Measurements from ENCODE around the gene EPB41. TPM values are rescaled to one million over a fixed set of nuclear protein-coding genes. Genes with fewer than 3 reads are reported as not detected.

The EPB41 gene
- total and polyA plus RNA-seq, 2 of the 4 experiments (the other 2 are of a cell fraction) = 4.6 to 10.0 TPM

DNA sequence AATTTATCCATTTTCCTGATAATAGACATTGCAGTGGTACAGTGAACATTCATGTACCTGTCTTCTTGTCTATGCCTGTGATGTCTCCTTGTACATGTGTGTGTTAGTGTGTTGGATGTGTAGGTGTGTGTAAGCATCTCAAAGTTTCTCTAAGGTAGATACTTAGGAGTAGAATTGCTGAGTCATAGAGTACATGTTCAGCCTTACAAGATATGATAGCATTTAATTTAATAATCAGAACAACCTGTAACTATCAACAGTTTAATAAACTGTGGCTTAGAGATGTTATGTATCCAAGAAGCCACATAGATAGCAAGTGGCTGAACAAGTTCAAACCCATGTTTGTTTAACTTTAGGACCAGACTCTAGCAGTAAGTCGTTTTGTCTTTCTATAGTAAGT, 35.6 kb downstream of the EPB41 start:
- CTCF ChIA-PET = no interaction called here
- Histone ChIP-seq H2AFZ (replicated peaks; ENCODE audit: low read length, poor library complexity) (no peak overlapping the region), H4K20me1 (ENCODE audit: insufficient read depth, low read length) (no peaks in the 10 kb centered on the region; the same call in 1 of the 2 replicates), H2AK9ac (replicated peaks; ENCODE audit: low read depth, low read length, poor library complexity) (no peak overlapping the region), H4K8ac (ENCODE audit: low read depth in 2 of 2, low read length in 2 of 2) (no peak overlapping the region), H3K9ac (ENCODE audit: low read depth, low read length) (no peak overlapping the region), H3K23ac (ENCODE audit: low read depth, low read length) (no peak overlapping the region), H3K4me3 (ENCODE audit: insufficient read depth, low read depth, low read length) (no peak overlapping the region), H4K5ac (ENCODE audit: low read depth, low read length) (no peak overlapping the region), H4K91ac (ENCODE audit: insufficient read depth, low read depth, low read length) (no peak overlapping the region), H3K14ac (replicated peaks; ENCODE audit: low read depth, low read length) (no peak overlapping the region), H3K9me1 (ENCODE audit: insufficient read depth, low read length) (no peaks in the 10 kb centered on the region), H3K18ac (ENCODE audit: low read depth, low read length) (no peak overlapping the region), H3K79me1 (ENCODE audit: low read depth in 1 of 2, low read length in 2 of 2) (no peaks in the 10 kb centered on the region), H3K4ac (ENCODE audit: low read depth, low read length) (no peak overlapping the region), H2BK15ac (ENCODE audit: low read depth, low read length) (no peak overlapping the region), H3K27ac (ENCODE audit: insufficient read depth, low read length) (no peak overlapping the region), H3K4me1 (ENCODE audit: control insufficient read depth, insufficient read depth, low read length) (no peaks in the 10 kb centered on the region), H3K27me3 (ENCODE audit: control insufficient read depth, insufficient read depth, low read length) (no peaks in the 10 kb centered on the region), H3K4me2 (ENCODE audit: low read depth, low read length) (no peak overlapping the region), H3K9me3 (ENCODE audit: control insufficient read depth, insufficient read depth, low read length) (no peaks in the 10 kb centered on the region), H2BK120ac (ENCODE audit: low read depth, low read length) (no peak overlapping the region), H3K36me3 (ENCODE audit: control insufficient read depth, insufficient read depth, low read length) (no peaks in the 10 kb centered on the region), H3K56ac (ENCODE audit: extremely low read depth, insufficient read depth, low read length) (no peak overlapping the region), H2AK5ac (ENCODE audit: low read depth, low read length) (no peak overlapping the region), H2BK20ac (ENCODE audit: low read depth, low read length) (no peak overlapping the region), H2BK5ac (ENCODE audit: low read depth, low read length, poor library complexity, severe bottlenecking) (no peak overlapping the region)
- dilution Hi-C loops (cut with HindIII; ENCODE audit: low sequenced_read_pairs, unreplicated experiment) = no loop called here
- intact Hi-C loops (cut with micrococcal nuclease) = no loop called here
- no peak for TF ChIP-seq FOS (IDR thresholded peaks at IDR 0.05; ENCODE audit: low read depth, low read length)
- TF ChIP-seq RAD21 (IDR thresholded peaks at IDR 0.05; ENCODE audit: low read length) = no peak
- peak; percentile 90 for TF ChIP-seq NFE2L2 (IDR thresholded peaks at IDR 0.05; ENCODE audit: low read depth, low read length)
- TF ChIP-seq CHD1 (IDR thresholded peaks at IDR 0.05; ENCODE audit: low read depth, low read length) = no peak
- TF ChIP-seq MAFK (IDR thresholded peaks at IDR 0.05; ENCODE audit: low read depth, low read length) = peak; percentile 66
- TF ChIP-seq BHLHE40 (IDR thresholded peaks at IDR 0.05; ENCODE audit: low read depth, low read length) = no peak
- no peak for TF ChIP-seq RFX5 (IDR thresholded peaks at IDR 0.05; ENCODE audit: low read depth, low read length)
- TF ChIP-seq, protein P1, sequence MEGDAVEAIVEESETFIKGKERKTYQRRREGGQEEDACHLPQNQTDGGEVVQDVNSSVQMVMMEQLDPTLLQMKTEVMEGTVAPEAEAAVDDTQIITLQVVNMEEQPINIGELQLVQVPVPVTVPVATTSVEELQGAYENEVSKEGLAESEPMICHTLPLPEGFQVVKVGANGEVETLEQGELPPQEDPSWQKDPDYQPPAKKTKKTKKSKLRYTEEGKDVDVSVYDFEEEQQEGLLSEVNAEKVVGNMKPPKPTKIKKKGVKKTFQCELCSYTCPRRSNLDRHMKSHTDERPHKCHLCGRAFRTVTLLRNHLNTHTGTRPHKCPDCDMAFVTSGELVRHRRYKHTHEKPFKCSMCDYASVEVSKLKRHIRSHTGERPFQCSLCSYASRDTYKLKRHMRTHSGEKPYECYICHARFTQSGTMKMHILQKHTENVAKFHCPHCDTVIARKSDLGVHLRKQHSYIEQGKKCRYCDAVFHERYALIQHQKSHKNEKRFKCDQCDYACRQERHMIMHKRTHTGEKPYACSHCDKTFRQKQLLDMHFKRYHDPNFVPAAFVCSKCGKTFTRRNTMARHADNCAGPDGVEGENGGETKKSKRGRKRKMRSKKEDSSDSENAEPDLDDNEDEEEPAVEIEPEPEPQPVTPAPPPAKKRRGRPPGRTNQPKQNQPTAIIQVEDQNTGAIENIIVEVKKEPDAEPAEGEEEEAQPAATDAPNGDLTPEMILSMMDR (conservative IDR thresholded peaks at IDR 0.05; ENCODE audit: low read depth, low read length) = no peak
- DNase-seq (no peak), ATAC-seq (ENCODE audit: low read depth) (no peak)
- no TSS peak for BruUV-seq (replicated peaks)
- POLR2A ChIA-PET (ENCODE audit: unreplicated experiment) = no interaction called here
- WGBS, 2 experiments (ENCODE audit: extremely low coverage in 2 of 2, insufficient read length in 1 of 2) = no CpG with 5 or more reads among the region's 1 CpG
- in situ Hi-C loops (cut with MboI; ENCODE audit: low sequenced_read_pairs) = no loop called here

Measured in IMR-90 (cell line).